GM12878 (cell line): ENCODE results near the gene DAZAP1. TPM values are rescaled to one million over a fixed set of nuclear protein-coding genes. Genes with fewer than 3 reads are reported as not detected.

Experiments used
- ATAC-seq: fragments of 200-7000 bp; cut with Tn5 transposase; 3 replicates; pipeline ENCODE4 v1.9.1; 2020; ENCODE audit warnings: mild to moderate bottlenecking, moderate library complexity
- BruUV-seq: library from RNA; stranded (reverse); fragments of 400-500 nt; replicated peaks from 2 replicates; lab custom pipeline; 2021; lab: Mats Ljungman, UMichigan
- CTCF ChIA-PET: fragments of 300-600 bp; sonication (Branson Sonifier 250); formaldehyde crosslinking; extraction: SDS; loops from one replicate; lab custom pipeline; 2021; ENCODE audit warnings: inconsistent platforms; lab: Yijun Ruan, JAX
- POLR2A ChIA-PET: fragments of 350-600 bp; formaldehyde crosslinking; extraction: SDS; loops from one replicate; lab custom pipeline; 2021; ENCODE audit warnings: inconsistent platforms; lab: Charles Lee
- RAD21 ChIA-PET: fragments of 300-600 bp; sonication (Branson Sonifier 250); formaldehyde crosslinking; loops from one replicate; lab custom pipeline; 2023; ENCODE audit warnings: antibody characterized with exemption; ENCODE audit not compliant: unreplicated experiment; lab: Charles Lee
- SMC1A ChIA-PET: fragments of 300-600 bp; sonication (Branson Sonifier 250); formaldehyde crosslinking; loops from one replicate; lab custom pipeline; 2023; ENCODE audit not compliant: unreplicated experiment, uncharacterized antibody; lab: Charles Lee
- DNase-seq: peaks from one replicate; pipeline ENCODE4 v3.0.0-alpha.2; 2011; ENCODE audit warnings: low read depth, low spot score
- FAIRE-seq: peaks from 3 replicates; lab custom pipeline; 2011; peaks lifted over from hg19 to GRCh38; lab: Jason Lieb, UNC
- H2AFZ ChIP-seq: 2 replicates; pipeline ENCODE4 v1.6.0; 2011; ENCODE audit warnings: low read depth, low read length, control low read depth; ENCODE audit not compliant: control insufficient read depth
- H3K27ac ChIP-seq: 2 replicates; pipeline ENCODE4 v1.5.1; 2011; ENCODE audit warnings: control low read depth; ENCODE audit not compliant: control insufficient read depth, insufficient read depth
- H3K27me3 ChIP-seq, 2 experiments: replicated peaks in 1 of 2; 2 replicates each; pipeline versions ENCODE4 v1.6.0 to v1.6.1; 2011; ENCODE audit warnings: low read length in 1 of 2; ENCODE audit not compliant: control insufficient read depth in 2 of 2, insufficient read depth in 2 of 2
- H3K36me3 ChIP-seq, 2 experiments: 2 replicates each; pipeline ENCODE4 v1.5.1; 2011; ENCODE audit warnings: low read length in 1 of 2; ENCODE audit not compliant: control insufficient read depth in 2 of 2, insufficient read depth in 2 of 2
- H3K4me1 ChIP-seq: 2 replicates; pipeline ENCODE4 v1.6.1; 2011; ENCODE audit warnings: mild to moderate bottlenecking, low read length, moderate library complexity, mixed read lengths; ENCODE audit not compliant: control insufficient read depth, insufficient read depth
- H3K4me2 ChIP-seq: 2 replicates; pipeline ENCODE4 v1.6.0; 2011; ENCODE audit warnings: control low read depth; ENCODE audit not compliant: control insufficient read depth, insufficient read depth
- H3K4me3 ChIP-seq: fragments of 200-600 bp; sonication (generic); 2 replicates; pipeline ENCODE4 v1.5.1; 2016
- H3K79me2 ChIP-seq: 2 replicates; pipeline ENCODE4 v1.6.0; 2011; ENCODE audit warnings: low read length; ENCODE audit not compliant: control insufficient read depth, insufficient read depth
- H3K9ac ChIP-seq: 2 replicates; pipeline ENCODE4 v1.8.0; 2011; ENCODE audit warnings: low read length, control low read depth, mixed read lengths; ENCODE audit not compliant: control insufficient read depth, insufficient read depth
- H3K9me3 ChIP-seq: replicated peaks from 3 replicates; pipeline ENCODE4 v1.5.1; 2011; ENCODE audit warnings: mild to moderate bottlenecking, low read length; ENCODE audit not compliant: control insufficient read depth, insufficient read depth
- H4K20me1 ChIP-seq: 2 replicates; pipeline ENCODE4 v1.6.0; 2011; ENCODE audit not compliant: control insufficient read depth, insufficient read depth
- ESRRA ChIP-seq: IDR thresholded peaks from 2 replicates; pipeline ENCODE4 v1.6.1; 2012; ENCODE audit warnings: mild to moderate bottlenecking, low read length, improper control_type of control experiment
- HCFC1 ChIP-seq: fragments of 150-350 bp; IDR thresholded peaks from 2 replicates; pipeline ENCODE4 v1.6.1; 2014; ENCODE audit warnings: low read length
- IRF3 ChIP-seq: fragments of 450-650 bp; IDR thresholded peaks from 2 replicates; pipeline ENCODE4 v1.6.1; 2014; ENCODE audit warnings: mild to moderate bottlenecking
- MEF2A ChIP-seq: IDR thresholded peaks from 2 replicates; pipeline ENCODE4 v1.6.1; 2011; ENCODE audit warnings: low read depth, mild to moderate bottlenecking, low read length, moderate library complexity; ENCODE audit not compliant: insufficient read depth
- RUNX3 ChIP-seq: IDR thresholded peaks from 2 replicates; pipeline ENCODE4 v1.6.1; 2012; ENCODE audit warnings: low read length, inconsistent platforms
- TBL1XR1 ChIP-seq: IDR thresholded peaks from 2 replicates; pipeline ENCODE4 v1.6.1; 2012; ENCODE audit warnings: low read depth, low read length, improper control_type of control experiment
- TCF12 ChIP-seq: IDR thresholded peaks from 2 replicates; pipeline ENCODE4 v1.6.1; 2011; ENCODE audit warnings: low read depth, mild to moderate bottlenecking, low read length
- TCF3 ChIP-seq: IDR thresholded peaks from 2 replicates; pipeline ENCODE4 v1.6.1; 2012; ENCODE audit warnings: low read depth, mild to moderate bottlenecking, low read length, borderline replicate concordance; ENCODE audit not compliant: insufficient read depth
- WRNIP1 ChIP-seq: IDR thresholded peaks from 2 replicates; pipeline ENCODE4 v1.6.1; 2011; ENCODE audit warnings: low read depth, low read length, improper control_type of control experiment, borderline replicate concordance
- ZBTB40 ChIP-seq: fragments of 450-650 bp; IDR thresholded peaks from 2 replicates; pipeline ENCODE4 v1.6.1; 2016; ENCODE audit warnings: mild to moderate bottlenecking, moderate library complexity, borderline replicate concordance
- ZNF384 ChIP-seq: IDR thresholded peaks from 2 replicates; pipeline ENCODE4 v1.6.1; 2012; ENCODE audit warnings: low read depth, mild to moderate bottlenecking, low read length, improper control_type of control experiment, borderline replicate concordance
- WGBS: methylation state at CpG from one replicate; pipeline ENCODE4 v1.1.6; 2016; ENCODE audit warnings: low lambda C conversion rate; ENCODE audit not compliant: insufficient replicate concordance, insufficient coverage; ENCODE audit errors: missing lambda C conversion rate; 5-methylcytosine and 5-hydroxymethylcytosine counted together
- in situ Hi-C: fragments of 300-500 bp; cut with MboI; formaldehyde crosslinking; loops from 9 replicates; pipeline ENCODE4 v1.14.3; 2018; ENCODE audit warnings: mixed read lengths
- intact Hi-C: fragments of 100-400 bp; cut with micrococcal nuclease; formaldehyde crosslinking; loops from one replicate; pipeline ENCODE4 v1.14.2; 2022; ENCODE audit not compliant: unreplicated experiment
- polyA plus RNA-seq, 11 experiments: library from polyadenylated mRNA; depleted of rRNA in 4 of 11; unstranded in 6 of 11; stranded (reverse) in 5 of 11; fragments of >200 nt; fragmentation: Nextera tagmentation in 4 of 11; fragmentation: Illumina TruSeq in 1 of 11; extraction: Ambion mirVana in 4 of 11; extraction: Trizol in 1 of 11; gene quantifications; 1 replicate in 1 of 11; 2 replicates in 10 of 11; pipeline versions ENCODE4 v1.2.1 to v1.2.3, GENCODE V29; 2011 to 2016; ENCODE audit warnings: inconsistent platforms in 2 of 11, missing spikeins in 2 of 11, low read depth in 1 of 11
- total RNA-seq, 4 experiments: library from RNA; depleted of rRNA in 3 of 4; stranded (reverse); fragments of >200 nt in 3 of 4; fragmentation: Illumina TruSeq in 1 of 4; extraction: Trizol in 1 of 4; gene quantifications; 2 replicates each; pipeline versions ENCODE4 v1.2.1 to v1.2.3, GENCODE V29; 2013 to 2021

DAZAP1 gene
- total and polyA plus RNA-seq, 10 of the 15 experiments (the other 5 are each of a cell fraction or from before 2014, with no cell fraction given) = 9.9 to 240 (median 92.3) TPM

GRCh38 chr19:1452802-1453524 lies 45.6 kb downstream of the DAZAP1 start:
- H3K9me3 ChIP-seq = no peaks in the 10 kb centered on the region; the same call in 2 of the 3 replicates
- WGBS = 51% methylated on average over 27 of the region's 30 CpGs
- H3K9ac ChIP-seq = no peak overlapping the region
- ChIA-PET SMC1A (no interaction called here), RAD21 (no interaction called here), CTCF (no interaction called here), POLR2A (interaction anchor here (0.6 kb wide), 1 partner anchor 16 kb away, joined by 3 read pairs; no protein-coding TSS in a partner anchor)
- FAIRE-seq (no peak), ATAC-seq (no peak), DNase-seq (no peak)
- H3K4me2 ChIP-seq = no peak overlapping the region
- H2AFZ ChIP-seq = no peak overlapping the region
- H3K27me3 ChIP-seq = peaks cover 5 to 8% of the 10 kb centered on the region in 2 experiments; a peak in 3 of 4 replicates
- H3K27ac ChIP-seq = no peak overlapping the region
- no peaks in the 10 kb centered on the region for H3K79me2 ChIP-seq
- BruUV-seq = no TSS peak
- H3K36me3 ChIP-seq = no peaks in the 10 kb centered on the region
- H4K20me1 ChIP-seq = no peaks in the 10 kb centered on the region
- H3K4me1 ChIP-seq = peaks cover 3% of the 10 kb centered on the region
- no peak overlapping the region for H3K4me3 ChIP-seq
- TF ChIP-seq TBL1XR1 (no peak), MEF2A (no peak), TCF3 (no peak), RUNX3 (no peak), HCFC1 (no peak), IRF3 (no peak), ZBTB40 (no peak), WRNIP1 (no peak), TCF12 (no peak), ZNF384 (no peak), ESRRA (no peak)
- in situ Hi-C loops = no loop called here
- intact Hi-C loops = no loop called here
